Fibroblast of the aortic adventitia (primary cell): ENCODE data around the gene ANO4. TPM values are rescaled to one million over a fixed set of nuclear protein-coding genes. Genes with fewer than 3 reads are reported as not detected.
A peak's percentile ranks its signal among the peaks of the same experiment; 100 is the strongest.

ENCODE experiments used
- DNase-seq: peaks from one replicate; pipeline ENCODE4 v3.0.0-alpha.2; 2010; ENCODE audit warnings: low read depth
- H3K4me3 ChIP-seq: 2 replicates; pipeline ENCODE4 v1.5.1; 2011; ENCODE audit warnings: low read depth, mild to moderate bottlenecking, control low read depth, low read length, moderate library complexity
- CTCF ChIP-seq: IDR thresholded peaks from 2 replicates; pipeline ENCODE4 v1.5.1; 2011; ENCODE audit warnings: mild to moderate bottlenecking, low read length, control low read depth, inconsistent platforms; ENCODE audit not compliant: insufficient read depth
- total RNA-seq: library from RNA; depleted of rRNA; stranded (reverse); fragments of >200 nt; gene quantifications from 2 replicates; pipeline ENCODE4 v1.2.3, GENCODE V29; 2012; ENCODE audit warnings: low replicate concordance

ANO4 gene
- total RNA-seq, 1 donor, result 0.18 TPM

GRCh38 chr12:100860611-100861010, 66.0 kb downstream of the ANO4 start:
- DNase-seq, result no peak
- TF ChIP-seq CTCF, result no peak
- no peak overlapping the region for H3K4me3 ChIP-seq

GRCh38 chr12:100862676-100863075, 68.1 kb downstream of the ANO4 start:
- TF ChIP-seq CTCF, result no peak
- DNase-seq, result no peak
- no peak overlapping the region for H3K4me3 ChIP-seq

GRCh38 chr12:100864366-100864765, 69.8 kb downstream of the ANO4 start:
- no peak for TF ChIP-seq CTCF
- no peak for DNase-seq
- no peak overlapping the region for H3K4me3 ChIP-seq

- H3K4me3 ChIP-seq, result no peak overlapping the region
- TF ChIP-seq CTCF, result no peak
- no peak for DNase-seq
Observed at GRCh38 chr12:100867639-100868393, 73.2 kb downstream of the ANO4 start.

GRCh38 chr12:100868487-100868886, 73.9 kb downstream of the ANO4 start:
- peak; percentile 20 for TF ChIP-seq CTCF
- DNase-seq, result peak; percentile 56
- no peak overlapping the region for H3K4me3 ChIP-seq

- DNase-seq, result no peak
- no peak for TF ChIP-seq CTCF
- no peak overlapping the region for H3K4me3 ChIP-seq
Observed at GRCh38 chr12:100871195-100871734, 76.7 kb downstream of the ANO4 start.
